CD4-positive, alpha-beta T cell treated with Interleukin-10 for 1 hour (primary cell): ENCODE measurements around the gene AOPEP.
"Not testable (repeated sequence)": the region's sequence is repeated elsewhere in the genome, so short reads cannot be mapped to it uniquely, and the experiment has no call there.

Source experiments
- DNase-seq: peaks from one replicate; pipeline ENCODE4 v3.0.0-alpha.2; 2020

The AOPEP gene

DNA sequence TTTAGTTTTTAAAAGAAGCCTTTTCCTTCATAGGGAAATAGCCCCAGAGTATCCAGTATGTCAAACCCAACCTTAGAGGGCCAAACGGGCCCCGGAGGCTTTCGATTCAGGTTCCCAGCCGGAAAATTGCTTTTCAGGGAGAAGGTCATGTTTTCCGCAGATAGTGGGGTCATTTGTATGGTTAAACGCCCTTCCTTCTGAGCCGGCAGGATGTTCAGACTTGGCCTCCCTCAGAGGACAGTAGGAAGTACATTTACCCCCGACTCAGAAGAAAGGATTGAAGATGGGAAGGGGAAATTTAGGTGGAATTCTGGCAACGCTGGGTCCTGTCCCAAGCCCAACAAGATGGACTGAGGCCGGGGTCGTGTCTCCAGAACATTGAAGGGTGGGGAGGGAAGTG, 195.2 kb downstream of the AOPEP start:
- no peak for DNase-seq

DNA sequence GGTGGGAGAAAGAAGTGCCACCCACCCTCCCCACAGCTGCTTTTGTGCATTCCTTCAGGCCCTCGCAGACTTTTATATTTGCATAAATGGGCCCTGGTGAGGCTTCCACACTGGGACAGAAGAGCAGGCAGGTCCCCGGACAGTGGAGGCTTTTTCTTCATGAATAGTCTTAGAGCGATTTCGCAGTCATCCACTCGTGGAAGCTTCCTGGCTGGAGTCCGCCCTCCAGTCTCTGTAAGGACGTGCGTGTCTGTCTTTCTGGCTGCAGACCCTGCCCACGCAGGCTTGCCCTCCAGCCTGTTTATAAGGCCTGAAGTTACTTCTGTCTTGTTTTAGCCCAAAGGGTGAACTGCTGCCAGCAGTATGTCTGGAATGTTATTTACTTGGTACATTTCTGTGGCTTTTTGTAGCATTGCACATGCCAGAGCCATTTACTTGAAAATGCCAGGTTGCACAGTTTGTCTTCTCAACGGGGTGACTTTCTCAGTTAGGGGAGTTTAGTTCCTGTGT, 195.7 kb downstream of the AOPEP start:
- no peak for DNase-seq

DNA sequence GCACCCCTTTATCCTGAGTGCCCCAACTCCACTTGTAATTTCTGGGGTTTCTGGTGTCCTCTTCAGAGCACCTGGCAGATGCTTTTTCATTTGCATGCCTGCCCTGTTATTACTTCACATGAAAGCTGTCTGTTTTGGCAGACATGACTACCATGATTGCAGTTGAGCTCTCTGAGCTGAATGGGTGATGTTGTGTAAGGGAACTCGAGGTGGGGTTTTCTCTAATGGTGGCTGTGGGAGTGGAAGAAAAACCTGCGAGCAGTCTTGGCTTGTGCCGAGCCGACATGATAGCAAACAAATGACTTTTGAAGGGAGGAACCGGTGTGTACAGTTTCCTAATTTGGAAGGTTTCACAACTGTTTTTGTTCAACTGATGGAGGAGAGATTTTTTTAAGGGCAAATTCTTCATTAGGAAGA, 196.2 kb downstream of the AOPEP start:
- DNase-seq, result no peak

DNA sequence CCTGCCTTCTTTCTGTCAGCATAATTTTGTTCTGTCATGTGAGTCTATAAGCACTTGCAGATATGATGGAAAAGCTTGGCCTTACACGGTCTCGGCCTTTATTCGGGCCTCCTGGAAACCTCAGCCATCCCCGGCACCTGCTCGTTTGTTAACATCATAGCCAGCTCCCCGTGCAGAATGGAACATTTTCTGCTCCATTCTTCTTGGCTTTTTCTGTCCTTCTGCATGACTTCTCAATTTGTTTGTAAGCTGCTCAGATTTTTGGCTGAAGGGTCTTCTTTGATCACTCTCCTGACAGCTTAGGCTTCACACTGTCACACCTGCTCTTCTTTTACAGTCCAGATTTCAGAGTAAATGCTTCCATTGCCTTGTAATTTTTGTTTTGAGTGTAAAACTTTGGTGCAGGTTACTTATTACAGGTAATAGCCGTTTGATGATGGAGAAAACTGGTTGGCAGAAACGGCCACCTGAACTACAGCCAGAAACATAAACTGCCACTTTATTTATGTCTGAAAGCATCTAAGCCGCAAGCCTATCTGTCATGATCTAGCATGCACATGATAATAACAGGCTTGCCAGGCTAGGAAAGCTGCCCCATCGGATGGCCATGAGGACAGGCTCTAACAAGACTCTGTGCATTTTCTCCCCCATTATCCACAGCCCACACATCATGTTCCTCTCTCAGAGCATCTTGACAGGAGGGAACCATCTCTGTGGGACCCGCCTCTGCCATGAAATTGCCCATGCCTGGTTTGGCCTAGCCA, 197.0 kb downstream of the AOPEP start:
- no peak for DNase-seq

DNA sequence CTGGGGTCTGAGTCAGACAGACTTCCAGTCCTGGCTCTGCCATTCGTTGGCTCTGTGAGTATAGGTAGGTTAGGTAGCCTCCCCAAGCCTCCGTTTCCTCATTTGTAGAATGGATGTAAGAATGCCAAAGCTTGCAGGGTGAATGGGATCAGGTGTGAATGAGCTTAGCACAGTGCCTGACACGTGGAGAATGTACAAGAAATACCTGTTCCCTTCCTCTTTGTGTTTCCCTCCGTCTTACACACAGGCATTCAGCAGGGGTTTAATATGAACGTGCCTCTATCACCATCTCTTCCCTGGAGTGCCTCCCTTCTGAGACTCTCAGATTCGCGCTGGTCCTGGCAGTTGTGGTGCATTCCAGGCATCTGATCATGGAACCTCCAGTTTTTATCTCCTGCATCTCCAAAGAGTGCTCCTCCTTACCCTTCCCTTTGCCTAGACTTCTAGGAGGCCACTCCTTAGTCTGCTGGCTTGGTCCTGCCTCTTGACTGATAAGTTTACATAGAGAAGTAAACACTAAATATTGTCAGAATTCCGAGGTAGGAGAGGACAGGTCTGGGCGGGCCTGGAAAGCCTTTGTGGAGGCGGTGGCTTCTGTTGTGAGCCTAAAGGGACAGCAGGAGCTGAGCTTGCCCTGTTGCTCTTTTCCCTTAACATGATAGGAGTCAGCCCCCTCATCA, 199.4 kb downstream of the AOPEP start:
- DNase-seq, result no peak

DNA sequence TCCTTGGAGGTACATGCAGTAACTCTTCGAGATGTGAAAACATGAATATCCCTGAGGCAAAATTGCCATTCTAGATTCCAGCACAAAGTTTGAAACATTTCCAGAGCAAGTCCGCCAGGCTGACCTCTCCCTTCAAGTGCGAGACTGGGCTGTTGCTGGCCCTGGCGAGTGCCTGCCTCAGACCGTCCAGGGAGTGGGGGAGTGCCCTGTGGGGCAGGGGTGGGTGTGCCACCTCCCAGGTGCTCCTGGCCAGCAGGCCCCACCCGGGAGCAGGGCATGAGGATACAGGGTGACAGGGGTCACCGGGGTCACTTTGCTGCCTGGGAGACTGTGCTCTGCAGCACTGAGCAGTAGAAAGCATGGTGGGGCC, 199.9 kb downstream of the AOPEP start:
- DNase-seq, result no peak

DNA sequence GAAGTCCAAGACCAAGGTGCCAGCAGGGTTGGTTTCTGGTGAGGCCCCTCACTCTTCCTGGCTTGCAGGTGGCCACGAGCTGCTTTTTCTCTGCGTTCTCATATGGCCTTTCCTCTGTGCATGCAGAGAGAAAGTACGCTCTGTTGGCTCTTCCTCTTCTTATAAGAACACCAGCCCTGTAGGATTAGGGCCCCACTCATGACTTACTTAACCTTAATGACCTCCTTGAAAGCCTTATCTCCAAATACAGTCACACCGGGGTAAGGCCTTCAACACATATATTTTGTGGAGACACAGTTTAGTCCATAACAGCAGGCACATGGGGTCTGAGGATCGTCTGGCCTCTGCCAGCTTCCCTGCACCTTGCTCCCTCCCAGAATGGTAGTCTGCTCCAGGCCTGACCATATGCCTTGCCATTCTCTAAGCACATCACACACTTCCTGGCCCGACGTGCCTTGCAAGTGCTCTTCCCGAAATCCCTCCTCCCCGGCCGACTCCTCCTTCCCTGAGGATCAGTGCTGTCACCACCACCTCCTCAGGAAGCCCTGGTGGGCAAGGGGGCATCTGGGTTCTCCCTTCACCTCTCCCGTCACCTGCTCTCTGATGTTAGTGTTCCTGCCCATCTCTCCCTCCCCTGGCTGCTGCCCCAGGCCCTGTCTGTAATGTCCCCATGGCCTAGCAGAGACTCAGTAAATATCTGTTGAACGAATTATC, 200.7 kb downstream of the AOPEP start:
- no peak for DNase-seq

DNA sequence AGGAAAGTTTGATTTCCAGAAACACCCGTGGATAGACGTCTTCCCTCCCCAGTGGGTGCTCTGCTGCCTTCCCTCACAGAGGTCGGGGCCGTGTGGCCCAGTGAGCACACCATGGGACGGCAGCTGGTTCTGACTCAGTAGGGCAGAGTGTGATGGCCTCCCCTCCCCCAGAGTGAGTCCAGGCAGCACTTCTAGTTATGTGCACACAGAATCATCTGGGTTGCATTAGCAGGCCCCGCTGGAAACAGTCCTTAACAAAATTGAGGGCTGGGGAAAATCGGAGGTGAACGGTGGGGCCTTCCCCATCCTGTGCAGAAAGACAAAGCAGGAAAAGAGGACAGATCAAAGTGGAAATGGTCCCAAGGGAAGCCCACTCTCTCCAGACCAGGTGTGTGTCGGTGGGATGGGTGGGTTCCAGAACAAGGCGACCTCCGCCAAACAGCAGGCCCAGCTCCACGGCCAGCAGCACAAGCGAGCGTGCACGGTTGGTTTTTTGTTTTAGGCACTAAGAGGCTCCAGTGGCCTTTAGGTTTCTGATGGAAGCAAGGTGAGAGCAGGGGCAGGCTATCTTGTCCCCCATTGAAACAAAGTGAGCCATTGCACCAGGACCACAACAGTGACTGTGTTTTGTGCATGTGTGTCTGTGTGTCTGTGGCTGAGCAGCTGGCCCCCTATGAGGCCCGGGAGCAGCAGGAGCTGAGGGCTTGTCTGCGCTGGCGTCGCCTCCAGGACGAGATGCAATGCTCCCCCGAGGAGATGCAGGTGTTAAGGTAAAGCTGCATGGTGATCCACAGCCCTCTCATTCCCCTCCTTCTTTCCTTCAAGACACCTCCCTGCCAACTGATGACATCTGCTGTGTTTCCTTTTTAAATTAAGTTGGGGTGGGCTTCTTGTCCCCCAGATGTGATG, 201.5 kb downstream of the AOPEP start:
- DNase-seq, result no peak

DNA sequence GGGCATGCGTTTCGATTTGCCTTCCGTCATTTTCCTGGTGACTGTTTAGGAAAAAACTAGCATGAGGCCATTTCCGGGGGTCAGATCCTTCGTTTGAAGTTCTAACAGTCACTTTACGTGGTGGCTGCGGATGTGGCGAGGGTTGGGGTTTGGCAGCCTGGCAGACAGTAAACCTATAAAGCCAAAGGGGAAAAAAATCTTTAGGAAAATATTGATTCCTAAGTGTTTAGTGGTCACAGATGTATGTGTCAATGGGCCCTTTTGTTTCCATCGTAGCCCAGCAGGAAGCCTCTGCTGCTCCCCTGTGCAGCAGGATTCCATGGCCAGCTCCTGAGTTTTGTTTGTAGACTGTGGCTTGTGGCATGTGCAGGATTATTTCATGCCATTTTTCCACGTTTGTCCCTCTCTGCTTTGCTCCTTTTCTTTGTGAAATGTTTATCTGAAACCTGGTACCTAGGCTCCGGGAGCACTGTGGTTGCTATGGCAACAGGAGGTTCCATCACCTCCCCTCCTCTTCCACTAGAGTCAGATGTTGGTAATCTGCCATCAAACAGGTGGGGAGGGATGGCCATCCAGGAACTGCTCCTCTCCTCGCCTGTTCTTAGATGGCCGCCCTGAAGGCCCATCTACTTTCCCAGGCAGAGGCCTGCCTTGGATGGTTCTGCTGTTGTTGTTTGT, 202.3 kb downstream of the AOPEP start:
- no peak for DNase-seq

DNA sequence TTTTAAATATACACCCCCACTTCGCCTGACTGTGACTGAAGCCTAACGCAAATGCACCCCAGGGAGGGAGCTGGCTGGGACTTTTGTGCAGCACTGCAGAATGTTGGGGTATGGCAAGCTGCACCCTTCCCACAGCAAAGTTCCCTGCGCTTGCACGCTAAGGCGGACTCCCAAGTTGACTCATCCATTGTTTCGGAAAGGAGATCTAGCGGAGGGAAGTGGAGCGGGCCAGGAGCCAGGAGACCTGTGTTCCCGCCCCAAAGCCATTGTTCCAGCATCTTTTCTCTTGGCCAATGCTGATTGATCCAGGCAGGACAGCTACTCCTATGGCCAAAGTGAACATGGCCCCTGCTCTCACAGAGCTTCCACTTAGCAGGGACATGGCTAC, 202.9 kb downstream of the AOPEP start:
- no peak for DNase-seq

DNA sequence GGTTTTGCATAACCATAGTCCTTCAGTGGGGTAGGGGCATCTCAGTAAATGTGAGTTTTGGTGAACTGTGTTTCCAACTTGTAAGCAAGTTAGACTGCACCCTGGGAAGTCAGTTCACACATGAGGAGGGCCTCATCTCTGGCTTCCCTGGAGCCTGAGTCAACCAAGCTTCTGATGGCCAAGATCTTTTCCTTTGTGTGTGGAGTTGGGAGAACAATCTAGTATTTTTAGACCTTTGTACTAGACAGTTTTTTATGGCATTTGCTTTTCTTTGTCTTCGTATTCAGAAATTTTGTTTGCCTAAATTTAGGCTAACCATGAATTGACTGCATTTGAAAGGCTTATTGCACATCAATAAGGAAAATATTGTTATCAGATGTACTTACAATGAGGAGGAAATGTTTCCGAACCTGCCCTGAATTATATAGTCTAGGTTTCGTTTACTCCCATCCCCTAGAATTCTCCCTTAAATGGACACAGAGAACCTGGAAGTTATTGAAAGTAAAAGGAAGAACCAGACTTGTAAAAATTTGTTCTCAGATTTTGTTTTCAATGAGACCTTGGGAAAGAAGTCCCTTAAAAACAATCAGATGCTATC, 204.6 kb downstream of the AOPEP start:
- DNase-seq, result no peak

DNA sequence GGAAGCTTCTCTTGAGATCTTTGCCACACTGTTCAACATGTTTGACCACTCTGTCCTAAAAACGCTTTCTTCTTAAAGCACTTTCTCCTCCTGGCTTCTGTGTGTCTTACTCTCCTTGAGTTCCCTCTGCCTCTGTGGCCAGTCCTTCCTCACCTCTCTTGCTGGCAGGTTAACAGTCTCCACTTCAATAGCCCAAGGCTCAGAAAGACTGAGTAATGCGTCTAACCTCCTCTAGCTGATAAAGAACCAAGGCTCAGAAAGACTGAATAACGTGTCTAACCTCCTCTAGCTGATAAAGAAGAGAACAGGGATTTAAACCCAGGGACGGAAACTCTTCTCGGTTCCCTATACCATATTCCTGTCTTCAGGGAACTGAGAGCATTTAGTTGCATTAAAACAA, 205.2 kb downstream of the AOPEP start:
- no peak for DNase-seq

DNA sequence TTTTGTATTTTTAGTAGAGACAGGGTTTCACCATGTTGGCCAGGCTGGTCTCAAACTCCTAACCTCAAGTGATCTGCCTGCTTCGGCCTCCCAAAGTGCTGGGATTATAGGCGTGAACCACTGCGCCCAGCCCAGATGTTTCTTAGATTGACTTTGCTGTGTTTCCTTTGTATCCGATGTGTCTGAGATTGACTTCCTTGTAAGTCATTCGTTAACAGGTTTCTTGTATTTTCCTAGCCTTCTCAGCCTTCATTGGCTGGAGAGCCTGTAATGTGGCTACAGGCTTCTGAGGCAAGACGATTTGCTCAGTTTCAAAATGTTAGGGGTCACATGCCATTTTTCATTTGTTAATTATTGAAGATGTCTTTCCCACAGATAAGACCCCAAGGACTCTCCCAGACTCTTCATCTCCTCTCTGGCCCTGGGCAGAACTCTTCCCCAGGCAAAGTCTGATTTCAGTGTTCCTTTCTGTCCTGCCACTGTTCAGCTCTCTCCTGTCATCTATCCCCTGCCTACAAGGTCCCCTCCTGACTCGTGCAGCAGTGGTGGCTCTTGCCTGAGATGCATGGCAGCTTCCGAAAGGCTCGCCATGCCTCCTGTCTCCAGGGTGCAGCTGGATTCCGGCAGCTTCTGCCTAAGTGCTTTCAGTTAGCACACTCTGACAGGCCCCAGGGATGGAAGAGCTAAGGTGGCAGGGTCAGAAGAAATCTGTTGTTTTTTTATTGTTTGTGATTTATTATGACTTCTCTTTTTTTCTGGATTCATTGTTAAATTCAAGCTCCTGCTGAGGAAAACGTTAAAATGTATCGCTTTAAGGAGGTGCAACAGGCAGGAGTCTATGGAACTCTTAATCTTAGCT, 206.4 kb downstream of the AOPEP start:
- no peak for DNase-seq

DNA sequence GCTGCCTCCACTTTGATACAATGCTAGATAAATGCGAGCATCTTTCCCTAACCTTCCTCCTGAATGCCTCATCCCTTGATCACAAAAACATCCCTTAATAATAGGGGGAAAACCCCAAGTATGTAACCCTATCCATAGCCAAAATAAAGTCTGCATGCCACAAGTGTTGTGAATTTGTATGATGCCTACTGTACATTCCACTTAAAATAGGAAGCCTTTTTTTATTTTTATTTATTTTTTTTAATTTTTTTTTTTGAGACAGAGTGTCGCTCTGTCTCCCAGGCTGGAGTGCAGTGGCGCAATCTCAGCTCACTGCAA, 207.0 kb downstream of the AOPEP start:
- no peak for DNase-seq

DNA sequence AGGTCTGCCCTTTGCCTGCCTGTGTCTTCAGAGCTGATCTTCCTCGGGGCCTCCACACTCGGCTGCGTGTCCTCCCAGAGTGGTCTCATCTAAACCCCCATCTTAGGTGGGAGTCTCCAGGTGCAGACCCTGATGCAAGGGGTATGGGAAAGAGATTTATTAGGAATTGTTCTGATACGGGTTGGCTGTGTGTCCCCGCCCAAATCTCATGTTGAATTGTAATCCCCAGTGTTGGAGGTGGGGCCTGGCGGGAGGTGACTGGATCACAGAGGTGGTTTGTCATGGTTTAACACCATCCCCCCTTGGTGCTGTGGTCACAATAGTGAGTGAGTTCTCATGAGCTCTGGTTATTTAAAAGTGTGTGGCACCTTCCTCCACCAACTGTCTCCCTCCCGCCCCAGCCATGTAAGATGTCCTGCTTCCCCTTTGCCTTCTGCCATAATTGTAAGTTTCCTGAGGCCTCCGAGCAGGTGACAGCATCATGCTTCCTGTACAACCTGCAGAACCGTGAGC, 208.4 kb downstream of the AOPEP start:
- DNase-seq, result no peak

DNA sequence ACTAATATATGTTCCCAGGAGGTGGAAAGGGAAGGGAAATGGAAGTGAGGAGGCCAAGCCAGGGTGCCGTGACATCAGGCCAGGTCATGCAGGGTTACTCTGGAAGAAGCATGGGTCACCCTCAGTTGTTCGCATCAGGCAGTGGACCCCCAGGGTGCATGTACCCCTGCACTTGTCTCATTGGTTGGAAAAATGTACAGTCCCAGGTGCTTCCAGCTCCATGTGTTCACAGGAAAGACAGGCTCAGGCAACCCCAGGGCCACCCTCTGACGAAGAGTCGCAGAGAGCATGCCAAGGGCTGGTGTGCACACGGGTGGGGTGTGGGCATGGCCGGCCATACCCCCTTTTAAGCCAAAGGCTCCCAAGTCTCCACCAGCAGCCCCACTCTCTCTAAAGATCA, 208.9 kb downstream of the AOPEP start:
- no peak for DNase-seq

DNA sequence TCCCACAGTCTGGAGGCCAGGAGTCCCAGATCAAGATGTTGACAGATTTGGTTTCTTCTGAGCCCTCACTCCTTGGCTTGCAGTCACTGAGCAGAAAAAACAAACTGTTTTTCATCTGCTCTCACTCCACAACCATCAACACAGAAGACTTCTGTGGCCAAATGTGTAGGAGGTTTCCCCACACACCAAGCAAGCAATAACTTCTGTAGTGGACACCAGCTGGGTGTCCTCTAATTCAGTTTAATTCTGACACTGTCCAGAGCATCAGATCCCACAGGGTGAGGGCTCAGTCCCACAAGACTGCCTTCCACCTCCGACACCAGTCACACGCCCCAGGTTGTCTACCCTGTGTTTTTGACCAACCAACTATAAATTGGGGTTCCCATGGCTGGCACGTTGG, 209.9 kb downstream of the AOPEP start:
- no peak for DNase-seq

DNA sequence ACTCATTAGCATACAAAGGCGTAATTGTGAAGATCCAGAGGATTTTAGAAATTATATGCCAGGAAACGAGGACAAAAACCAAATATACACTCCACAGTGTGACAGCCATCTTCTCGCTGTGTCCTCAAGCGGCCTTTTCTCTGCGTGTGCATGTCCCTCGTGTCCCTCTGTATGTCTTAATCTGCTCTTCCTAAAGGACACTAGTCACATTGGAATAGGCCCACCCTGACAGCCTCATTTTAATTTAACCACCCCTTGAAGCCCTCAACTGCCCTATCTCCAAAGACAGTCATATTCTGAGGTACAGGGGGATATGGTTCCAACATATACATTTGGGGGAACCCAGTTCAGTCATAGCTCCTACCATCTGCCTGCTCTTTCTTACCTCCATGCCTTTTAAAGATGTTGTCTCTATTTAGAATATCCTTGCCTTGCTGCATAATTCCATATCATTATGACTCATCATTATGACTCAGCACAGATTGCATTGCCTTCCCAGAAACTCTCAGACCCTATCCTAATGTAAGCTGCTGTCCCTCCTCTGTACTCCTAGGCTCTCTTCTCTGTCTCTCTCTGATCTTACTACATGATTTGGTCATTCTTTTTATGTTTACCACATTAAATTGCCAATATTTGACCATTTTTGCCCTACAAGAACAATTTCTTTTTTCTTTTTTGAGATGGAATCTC, 210.9 kb downstream of the AOPEP start:
- DNase-seq, result no peak

DNA sequence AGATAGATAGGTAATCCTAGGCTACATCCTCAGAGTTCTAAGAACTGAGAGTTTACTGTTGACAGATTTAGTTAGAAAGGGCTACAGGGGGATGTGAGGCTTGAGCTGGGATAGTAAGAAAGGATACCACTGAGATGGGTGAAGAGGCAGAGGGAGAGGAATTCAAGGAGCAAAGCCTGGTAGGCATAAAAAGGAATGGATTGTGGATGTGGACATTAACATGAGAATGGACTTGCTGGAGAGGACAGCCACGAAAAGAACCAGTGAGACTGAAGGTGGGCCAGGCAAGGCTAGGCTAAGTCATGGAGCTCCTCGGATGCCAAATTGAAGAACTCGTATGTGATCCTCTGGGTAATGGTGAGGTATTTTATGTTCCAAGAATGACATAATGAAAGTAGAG, 211.9 kb downstream of the AOPEP start:
- no peak for DNase-seq

DNA sequence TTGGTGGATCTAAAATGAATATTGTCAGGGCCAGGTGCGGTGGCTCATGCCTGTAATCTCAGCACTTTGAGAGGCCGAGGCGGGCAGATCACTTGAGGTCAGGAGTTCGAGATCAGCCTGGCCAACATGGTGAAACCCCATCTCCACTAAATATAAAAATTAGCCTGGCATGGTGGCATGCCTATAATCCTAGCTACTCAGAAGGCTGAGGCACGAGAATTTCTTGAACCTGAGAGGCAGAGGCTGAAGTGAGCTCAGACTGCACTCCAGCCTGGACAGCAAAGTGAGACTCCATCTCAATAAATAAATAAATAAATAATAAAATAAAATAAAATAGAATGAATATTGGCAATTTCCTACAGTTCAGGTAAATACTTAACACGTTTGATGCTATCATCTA, 213.8 kb downstream of the AOPEP start:
- DNase-seq, result not testable (repeated sequence)
